Measurements from ENCODE around the gene HS2ST1. TPM values are rescaled to one million over a fixed set of nuclear protein-coding genes. Genes with fewer than 3 reads are reported as not detected.

Gene HS2ST1
- total RNA-seq, 1 experiment from 2014 or later: 27.8 TPM

DNA sequence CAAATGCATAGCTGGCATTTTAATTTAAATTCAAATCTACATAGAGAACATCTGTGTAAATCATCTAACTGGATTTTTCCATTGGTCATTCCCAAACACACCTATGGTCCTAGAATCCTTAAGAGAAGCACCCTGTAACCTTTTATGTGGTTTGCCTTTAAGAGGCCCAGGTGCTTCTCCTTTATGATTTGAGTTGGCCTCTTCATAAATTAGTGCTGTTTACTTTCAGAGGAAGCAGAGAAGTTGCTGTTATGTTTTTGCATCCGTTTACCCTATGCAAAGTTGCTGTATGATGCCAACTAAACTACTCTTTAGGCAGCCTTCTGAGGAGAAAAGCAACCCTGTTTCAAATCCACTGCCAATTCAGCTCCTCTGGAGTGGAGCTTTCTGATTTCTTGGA is 193.8 kb downstream of the HS2ST1 start:
- no peak for DNase-seq (ENCODE audit: low read depth)

DNA sequence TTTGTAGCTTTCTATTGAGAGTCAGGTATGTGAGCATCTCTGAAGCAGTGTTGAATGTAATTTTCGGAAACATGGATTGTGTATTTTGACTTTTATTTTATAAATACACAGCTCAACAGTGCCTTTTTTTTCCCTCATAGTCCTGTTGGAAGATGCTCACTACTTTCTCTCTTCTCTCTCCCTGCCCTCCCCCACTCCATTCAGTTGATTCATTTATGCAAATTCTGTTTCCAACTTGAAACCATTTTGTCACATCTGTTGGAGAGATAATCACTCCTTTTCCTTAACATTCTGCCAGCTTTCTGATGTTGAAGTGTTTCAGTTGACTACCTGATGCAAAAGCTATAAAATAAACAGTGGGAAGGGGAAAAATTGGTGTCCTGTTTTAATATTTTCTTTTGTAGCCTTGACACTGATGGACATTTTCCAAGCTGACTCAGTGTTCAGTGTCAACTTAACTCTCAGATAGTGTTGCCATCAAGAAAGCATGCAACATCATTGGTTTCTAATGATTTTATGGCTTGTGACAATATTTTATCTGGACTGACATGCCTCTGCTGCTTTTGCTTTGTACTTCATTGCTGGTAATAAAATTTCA is 194.5 kb downstream of the HS2ST1 start:
- DNase-seq (ENCODE audit: low read depth): peak; percentile 13

DNA sequence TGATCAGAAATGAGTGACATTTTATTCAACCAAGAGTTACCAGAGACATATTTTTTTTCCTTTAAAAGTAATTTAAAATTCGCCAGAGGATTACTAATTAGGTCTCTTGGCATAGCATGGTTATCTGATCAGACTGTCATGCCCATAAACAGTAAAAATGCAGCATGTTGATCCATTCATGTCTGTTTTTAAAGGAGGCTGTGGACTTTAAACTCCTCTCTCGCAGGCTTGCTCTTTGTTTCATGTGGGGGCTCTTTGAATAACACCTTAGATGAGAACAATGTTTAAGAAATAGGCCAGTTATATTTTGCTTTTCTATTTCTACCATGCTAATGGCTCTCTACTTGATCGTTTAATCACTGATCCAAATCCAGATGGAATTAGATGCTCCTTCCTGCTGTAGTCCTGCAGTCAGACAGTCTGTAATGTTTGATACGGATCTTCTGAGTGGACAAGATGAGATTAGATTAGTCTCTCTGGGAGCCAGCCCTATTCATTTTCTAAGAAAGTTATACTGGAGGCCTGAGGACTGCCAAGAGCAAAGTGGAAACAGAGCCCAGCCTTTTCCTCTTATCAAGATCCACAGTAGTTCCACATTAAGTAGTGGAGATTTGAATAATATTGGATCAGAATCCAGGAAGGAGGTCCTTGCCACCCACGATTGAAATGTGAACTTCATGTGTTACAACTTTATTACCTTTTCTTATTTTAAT is 197.4 kb downstream of the HS2ST1 start:
- no peak for DNase-seq (ENCODE audit: low read depth)

DNA sequence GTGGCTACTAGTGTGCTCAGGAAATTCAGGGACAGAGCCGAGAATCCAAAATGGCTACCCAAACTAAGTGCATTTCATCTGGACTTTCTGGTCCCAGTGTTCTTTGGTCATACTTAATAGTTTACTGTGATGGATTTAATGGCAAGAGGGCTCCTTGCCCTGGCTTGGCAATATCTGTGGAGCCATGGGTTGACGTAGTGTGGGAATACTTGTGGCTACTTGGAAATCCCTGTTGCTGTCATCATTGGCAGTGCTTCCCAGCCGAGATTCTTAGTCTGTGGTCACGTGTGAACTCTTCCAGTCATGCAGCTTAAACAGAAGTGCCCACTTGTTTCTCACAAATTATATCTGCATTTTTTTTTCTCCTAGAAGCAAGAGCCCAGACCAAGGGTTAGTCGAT is 198.9 kb downstream of the HS2ST1 start:
- peak; percentile 86 for DNase-seq (ENCODE audit: low read depth)

DNA sequence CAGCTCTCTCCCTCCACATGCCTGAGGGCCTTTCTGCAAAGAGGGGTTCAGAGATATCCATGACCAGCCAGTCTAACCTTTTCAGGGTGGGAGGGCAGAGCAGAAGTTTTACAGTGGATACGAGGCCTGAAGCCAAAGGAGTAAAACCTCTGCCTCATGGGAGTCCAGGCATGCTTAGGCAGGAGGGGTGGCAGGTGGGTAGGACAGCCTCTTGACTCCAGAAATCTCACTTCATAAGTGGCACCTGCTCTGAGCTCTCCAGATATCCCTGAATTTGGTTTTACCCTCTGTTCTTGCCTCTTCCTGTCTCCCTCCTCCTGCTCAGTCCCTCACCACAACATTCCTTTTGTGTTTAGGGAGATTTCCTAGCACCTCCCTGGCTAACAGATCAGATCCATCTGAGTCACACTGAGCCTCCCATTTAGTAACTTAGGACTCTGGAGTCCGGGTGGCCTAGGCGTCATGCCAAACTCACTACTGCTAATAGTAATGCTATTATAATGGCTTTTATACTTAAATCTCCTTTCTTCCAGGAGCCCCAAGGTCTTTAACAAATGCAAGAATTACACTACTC is 201.0 kb downstream of the HS2ST1 start:
- DNase-seq (ENCODE audit: low read depth): peak; percentile 95

DNA sequence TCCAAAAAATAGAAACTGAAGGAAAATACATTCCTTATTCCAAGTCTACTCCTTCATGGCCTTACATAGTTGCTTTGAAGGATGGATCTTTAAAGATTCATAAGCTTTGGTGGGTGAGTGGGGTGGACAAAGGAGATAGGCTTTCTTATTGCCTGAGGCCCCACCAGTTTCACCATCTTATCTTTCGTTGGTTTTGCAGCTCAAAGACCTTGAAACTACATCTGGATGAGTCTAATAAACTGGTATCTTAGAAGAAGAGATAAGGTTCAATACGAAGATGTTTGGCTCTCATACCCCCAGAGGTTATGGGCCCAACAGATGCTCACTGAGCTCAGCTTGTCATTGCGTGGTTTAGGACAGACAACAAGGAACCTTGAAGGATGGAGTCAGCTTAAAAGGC is 201.5 kb downstream of the HS2ST1 start:
- no peak for DNase-seq (ENCODE audit: low read depth)

DNA sequence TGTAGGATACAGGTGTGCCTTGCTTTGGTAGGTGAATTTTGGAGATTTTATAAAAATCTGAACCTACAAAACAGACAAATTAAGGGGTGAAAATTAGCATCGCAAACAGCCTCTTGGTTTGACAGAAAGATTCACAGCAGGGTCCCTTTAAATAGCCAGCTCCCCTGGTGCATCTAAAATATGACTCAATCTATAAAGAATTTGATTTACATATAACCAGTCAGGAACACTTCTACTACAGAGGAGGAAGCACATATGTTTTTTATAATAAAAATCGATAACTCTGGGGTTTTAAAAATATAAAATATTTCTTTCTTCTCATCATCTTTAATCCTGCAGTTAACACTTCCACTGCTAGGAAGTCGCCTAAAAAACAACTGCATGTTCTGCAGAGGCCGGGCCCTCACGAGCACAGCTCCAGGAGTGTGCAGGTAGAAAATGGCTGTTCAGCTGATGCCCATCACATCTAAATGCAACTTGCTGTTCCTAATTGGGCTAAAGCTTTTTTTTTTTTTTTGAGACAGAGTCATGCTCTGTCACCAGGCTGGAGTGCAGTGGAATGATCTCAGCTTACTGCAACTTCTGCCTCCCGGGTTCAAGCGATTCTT is 203.4 kb downstream of the HS2ST1 start:
- peak; percentile 22 for DNase-seq (ENCODE audit: low read depth)

DNA sequence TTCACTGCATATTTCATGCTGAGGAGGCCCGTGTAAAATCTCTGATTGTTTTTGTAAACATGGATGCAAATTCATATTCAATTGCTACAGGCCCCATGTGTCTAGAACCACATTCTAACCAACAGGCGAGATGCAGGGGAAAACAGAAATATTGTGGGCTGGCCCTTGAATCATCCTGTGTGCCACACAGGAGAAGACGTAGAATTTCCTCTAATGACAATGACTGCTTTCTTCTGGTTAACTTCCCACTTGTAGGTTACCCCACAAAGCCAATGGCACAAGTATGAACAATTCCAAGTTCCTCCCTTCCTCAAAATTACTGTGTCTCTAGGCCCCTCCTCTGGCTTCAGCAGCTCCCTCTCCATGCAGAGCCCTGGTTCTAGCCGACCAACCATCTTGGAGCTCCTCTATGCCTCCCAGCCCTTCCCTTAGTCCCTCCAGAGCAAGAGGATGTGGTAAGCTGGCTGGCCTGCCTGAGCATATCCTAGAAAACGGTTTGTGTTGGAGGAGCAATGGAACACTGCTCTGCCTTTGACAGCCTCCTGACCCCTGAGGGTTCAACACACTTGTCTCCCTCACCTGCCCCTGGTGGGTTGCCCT is 205.2 kb downstream of the HS2ST1 start:
- DNase-seq (ENCODE audit: low read depth): no peak

DNA sequence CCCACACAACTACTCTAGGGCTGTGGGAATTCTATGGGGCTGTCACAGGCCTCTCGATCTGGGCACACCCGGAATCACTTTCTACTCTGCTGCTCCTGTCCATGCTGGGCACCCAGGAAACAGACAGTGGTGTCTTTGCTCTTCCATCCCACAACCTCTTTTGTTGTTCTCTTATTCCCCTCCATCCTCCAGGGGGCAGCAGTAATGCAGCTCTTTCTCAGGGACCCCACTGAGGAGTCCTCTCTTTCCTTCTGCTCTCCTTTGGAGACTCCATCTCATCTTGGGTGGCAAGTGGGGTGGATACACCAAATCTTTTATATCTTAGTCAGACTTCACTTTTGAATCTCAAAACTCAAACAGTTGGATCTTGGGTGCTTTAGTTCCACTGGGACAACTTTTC is 206.3 kb downstream of the HS2ST1 start:
- no peak for DNase-seq (ENCODE audit: low read depth)

DNA sequence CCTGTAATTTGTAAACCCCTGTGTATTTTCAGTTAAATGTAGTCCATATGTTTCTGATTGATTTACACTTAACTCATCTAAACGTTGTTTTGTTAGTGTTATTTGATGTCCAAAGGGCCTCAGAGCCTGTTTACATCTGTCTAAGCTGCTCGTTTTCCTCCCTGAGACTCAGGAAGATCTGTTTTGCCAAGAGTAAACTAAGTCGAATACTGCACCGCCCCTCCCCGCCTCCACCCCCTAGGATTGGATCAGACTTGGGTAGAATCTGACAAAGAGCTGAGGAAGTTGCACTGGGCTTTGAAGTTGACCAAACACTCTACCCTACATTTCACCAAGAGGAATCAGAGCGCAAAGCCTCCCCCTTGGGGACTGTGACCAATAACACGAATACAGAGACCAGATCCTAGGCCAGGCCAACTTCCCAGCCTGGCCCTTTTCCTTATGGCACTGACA is 207.3 kb downstream of the HS2ST1 start:
- no peak for DNase-seq (ENCODE audit: low read depth)

DNA sequence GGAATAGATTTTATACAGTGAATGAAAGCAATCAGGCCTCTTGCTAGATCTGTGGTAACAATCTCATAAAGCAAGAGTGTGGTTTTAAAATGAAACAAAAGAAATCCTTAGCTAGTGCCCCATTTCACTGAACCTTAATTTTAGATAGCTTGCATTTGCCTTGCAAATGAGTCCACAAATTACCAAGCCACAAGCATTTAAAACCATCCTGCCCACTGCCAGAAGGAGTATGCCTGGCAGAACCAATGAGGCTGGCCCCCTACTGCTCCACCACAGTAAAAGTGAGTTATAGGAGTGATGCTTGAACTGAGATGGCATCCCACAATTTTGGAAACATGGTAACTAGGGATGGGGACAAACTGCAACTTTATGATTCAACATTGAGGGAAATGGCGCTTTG is 207.8 kb downstream of the HS2ST1 start:
- DNase-seq (ENCODE audit: low read depth): no peak

DNA sequence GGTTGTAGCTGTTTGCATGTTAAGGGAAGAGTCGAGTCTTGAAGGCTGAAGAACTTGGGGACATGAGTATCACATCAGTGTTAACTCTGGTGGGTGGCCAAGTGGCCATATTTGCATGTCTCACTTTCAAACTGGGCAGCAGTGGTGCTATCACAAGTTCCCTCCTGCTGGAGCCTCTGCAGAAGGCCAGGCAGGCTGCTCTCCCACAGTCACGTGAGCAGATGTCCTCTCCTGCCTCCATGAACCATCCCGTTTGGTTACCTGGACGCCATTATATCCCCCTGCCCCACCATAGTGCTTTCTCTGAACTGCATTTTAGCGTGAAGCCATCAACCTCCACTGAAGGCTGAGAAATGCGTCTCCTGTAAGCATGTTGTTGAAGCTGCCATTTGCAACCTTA is 209.2 kb downstream of the HS2ST1 start:
- DNase-seq (ENCODE audit: low read depth): no peak

DNA sequence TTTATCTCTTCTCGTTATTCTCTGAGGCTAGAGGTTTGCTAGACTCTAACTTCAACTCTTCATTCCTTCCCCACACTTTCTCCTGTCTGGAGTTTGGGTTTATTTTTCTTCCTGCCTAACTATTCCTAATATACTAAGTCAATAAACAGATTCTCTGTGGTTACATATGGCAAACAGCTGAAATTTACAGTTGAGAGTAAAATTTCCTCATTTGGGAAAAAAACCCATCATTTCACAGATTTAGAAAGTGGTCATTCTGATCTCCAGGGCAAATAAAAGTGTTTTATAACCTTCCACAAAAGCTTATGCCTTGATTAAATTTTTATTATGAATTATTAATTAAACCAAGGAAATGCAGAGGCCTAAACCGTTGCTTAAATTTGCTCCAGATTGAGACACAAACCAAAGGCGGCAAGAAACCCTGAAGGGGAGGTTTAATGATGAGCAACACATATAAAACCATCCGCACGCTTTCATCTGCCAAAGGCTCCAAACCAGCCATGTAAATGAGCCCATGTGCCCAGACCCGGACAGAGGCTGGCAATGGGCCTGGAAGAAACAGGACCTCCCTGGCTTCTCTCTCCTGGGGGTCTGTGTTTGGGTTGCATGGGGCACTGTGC is 212.6 kb downstream of the HS2ST1 start:
- DNase-seq (ENCODE audit: low read depth): no peak

DNA sequence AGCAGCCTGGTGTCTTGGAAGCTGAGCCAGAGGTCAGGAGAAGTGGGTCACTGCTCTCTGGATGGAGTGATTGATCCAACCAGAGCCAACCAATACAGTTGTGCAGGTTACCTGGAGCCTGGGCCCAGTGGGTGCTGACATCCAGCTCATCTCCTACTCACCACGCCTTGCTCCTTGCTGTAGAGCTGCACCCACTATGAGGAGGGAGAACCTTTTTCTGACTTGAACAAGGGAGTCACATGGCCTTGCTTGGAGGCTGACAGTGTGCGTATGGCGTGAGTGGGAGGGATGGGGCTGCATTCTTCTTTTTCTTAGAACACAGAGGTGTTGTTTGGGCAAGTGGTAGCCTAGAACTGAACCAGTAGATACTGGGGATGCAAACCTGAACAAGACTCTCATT is 213.1 kb downstream of the HS2ST1 start:
- no peak for DNase-seq (ENCODE audit: low read depth)

DNA sequence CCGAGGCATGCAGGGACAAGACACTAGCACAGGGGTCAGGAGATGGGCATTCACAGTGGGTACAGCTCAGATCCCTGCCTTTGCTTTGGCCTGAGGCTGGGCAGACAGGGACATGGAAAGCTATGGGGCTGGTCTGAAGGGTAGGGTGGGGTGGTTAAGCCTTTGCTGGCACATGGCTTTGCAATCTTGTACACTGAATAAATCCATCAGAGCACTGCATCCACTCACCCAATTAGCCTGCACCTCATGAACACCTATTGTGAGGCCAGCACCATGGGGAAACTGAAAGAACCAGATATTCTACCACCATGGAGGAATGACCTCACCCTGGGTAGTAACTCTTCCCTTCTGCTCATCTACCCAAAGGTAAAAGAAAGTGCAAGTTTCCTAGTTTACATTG is 214.6 kb downstream of the HS2ST1 start:
- DNase-seq (ENCODE audit: low read depth): no peak

DNA sequence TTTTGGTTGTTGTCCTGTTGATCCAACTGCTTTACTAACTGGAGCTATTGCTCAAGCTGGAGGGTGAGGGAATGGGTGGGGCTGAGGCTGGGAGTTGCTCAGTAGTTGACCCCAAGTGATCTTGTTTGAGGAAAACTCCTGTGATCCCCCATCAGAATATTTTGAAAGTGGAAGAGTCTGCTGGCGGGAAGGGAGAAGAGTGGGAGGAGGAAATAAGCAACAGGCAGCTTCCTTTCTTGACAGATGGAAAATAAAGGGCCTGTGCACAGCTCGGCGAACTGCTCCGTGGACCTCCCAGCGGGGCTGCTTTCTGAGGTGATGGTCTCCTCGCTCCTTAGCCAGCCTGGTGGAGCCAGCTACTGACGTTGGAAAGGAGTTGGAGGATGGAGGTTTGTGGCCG is 215.2 kb downstream of the HS2ST1 start:
- no peak for DNase-seq (ENCODE audit: low read depth)

DNA sequence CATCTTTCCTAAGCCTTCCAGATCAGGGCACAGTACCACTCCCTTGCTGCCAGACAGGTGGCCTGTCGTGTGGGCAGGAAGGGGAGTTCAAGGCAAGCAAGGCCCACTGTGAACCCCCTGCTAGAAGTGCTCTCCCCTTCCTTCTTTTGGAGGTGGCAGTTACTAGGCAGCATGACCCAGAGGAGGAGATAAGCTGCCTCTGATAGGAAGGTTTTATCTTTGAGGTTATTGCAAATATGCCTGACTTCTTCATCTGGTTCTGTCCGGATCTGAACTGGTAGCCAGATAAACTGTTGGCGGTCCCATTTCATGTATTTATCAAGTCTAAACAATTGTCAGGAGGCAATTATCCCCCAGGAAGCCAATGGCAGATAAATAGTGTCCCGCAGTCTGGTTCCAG is 216.0 kb downstream of the HS2ST1 start:
- DNase-seq (ENCODE audit: low read depth): no peak

DNA sequence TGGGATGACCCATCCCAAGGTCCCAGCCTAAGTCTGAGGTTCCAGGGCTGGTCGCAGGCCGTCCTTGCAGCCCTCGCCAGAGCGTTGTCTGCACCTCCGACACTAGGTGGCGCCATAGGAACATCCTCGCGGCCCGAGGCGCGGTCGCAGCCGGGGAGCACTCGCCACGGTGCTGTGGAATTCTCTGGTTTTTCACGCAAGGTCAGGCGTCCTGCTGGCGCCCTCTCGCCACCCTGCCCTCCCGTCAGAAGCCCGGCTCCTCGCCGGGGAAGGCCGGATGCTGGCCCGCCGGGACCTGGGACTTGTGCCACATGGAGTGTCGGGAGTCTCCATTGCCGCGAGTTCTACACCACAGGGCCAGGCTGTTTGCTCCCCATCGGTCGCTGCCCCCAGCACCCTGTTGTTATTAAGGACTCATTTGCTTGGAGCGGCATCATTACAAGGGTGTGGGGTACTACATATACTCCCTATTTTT is 217.4 kb downstream of the HS2ST1 start:
- DNase-seq (ENCODE audit: low read depth): peak; percentile 59

DNA sequence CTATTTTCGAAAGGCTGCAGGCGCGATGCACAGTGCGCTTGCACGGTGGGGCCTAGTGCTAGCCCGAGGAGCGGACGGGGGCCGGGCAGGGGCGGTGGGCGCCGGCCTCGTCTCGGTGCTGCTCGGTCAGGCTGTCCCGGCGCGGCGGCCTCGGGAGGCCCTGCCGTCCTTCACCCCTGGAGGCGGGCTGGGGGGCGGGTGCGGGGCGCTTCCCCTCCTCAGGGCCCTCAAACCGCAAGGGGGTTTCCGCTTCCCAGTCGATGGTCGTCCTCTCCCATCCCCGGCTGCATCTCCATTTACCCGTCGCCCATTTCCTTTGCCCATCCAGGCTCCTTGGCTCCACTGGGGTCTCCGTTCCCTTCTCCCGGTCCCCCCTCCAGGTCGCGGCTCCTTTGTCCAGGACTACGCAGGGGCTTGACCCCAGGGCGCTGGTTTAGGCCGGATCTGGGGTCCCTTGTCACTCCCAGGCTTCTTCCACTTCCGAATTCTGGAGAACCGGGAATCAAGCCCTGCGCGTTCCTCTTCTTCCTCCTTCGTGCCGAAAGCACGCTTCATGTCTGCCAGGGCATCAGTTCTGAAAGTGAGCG is 217.9 kb downstream of the HS2ST1 start:
- no peak for DNase-seq (ENCODE audit: low read depth)

DNA sequence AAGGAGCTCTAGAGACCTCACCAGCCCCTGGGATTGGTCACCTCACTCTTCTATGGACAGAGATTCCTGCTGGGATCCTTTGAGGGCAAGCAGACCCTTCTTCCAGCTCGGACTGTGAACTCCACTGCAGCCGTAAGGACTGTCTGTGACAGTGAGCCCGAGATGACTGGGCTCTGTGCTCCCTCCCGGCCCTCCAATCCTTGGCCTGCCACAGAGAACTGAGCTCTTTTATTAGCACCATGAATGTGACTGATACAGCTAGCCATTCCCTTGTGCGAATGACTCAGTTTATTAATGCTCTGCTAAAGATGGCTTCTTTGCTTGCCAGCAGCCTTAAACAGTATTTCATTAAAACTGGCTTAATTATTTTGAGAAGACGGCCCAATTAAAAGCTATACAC is 219.6 kb downstream of the HS2ST1 start:
- DNase-seq (ENCODE audit: low read depth): no peak

DNA sequence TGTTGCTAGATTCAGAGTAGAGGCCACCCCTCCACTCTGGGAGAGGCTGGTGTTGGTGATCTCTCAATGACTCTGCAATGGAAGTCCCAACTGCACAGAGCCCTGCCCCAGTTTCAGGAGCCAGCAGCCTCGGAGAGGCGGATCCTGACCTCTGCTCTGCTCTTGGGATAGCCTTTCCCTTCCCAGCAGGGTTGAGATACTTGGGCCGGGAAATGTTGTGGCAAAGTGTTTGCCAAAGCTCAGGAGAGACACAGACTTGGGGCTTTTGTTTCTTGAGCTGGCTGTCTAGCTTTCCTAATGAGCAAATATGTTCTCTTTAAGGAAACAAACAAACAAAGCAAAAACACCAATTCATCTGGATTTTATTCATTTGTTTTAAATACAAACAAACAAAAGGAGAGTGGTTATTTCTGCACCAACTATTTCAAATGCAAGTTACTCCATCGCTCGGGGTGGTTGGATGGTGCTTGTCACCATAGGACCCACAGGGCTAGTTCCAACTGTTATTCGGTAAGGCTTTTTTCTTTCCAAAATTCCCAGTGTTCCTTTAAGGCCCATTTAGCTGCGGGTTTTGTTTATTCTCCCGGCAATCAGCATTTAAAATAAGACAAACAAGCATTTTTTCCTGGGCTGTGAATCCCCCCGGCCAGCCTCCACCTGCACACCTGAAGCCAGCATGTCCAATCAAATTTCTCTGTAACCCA is 220.3 kb downstream of the HS2ST1 start:
- no peak for DNase-seq (ENCODE audit: low read depth)
